Measurements from ENCODE around the gene RFESD.
"Not testable (repeated sequence)": the region's sequence is repeated elsewhere in the genome, so short reads cannot be mapped to it uniquely, and the experiment has no call there.

The RFESD gene

GRCh38 chr5:95667678-95668077, 21.1 kb downstream of the RFESD start:
- no peak for DNase-seq

GRCh38 chr5:95668216-95668615, 21.6 kb downstream of the RFESD start:
- DNase-seq: no peak

- DNase-seq: no peak
These were observed 22.2 kb downstream of the RFESD start for GRCh38 chr5:95668728-95669127.

- no peak for DNase-seq
These were observed 23.0 kb downstream of the RFESD start for GRCh38 chr5:95669540-95669939.

GRCh38 chr5:95669985-95670384, 23.4 kb downstream of the RFESD start:
- DNase-seq: no peak

GRCh38 chr5:95670568-95670967, 24.0 kb downstream of the RFESD start:
- no peak for DNase-seq

- no peak for DNase-seq
These were observed 25.2 kb downstream of the RFESD start for GRCh38 chr5:95671826-95672225.

- no peak for DNase-seq
These were observed 26.1 kb downstream of the RFESD start for GRCh38 chr5:95672641-95673040.

- DNase-seq: no peak
These were observed 26.5 kb downstream of the RFESD start for GRCh38 chr5:95673081-95673480.

- no peak for DNase-seq
These were observed 36.3 kb downstream of the RFESD start, which contains the start of gene SPATA9 for GRCh38 chr5:95682891-95683290. Gene SPATA9 (minus strand): TSS chr5:95682991. CDS start chr5:95682854, 137 bp downstream.

- no peak for DNase-seq
These were observed 37.8 kb downstream of the RFESD start for GRCh38 chr5:95684361-95684760.

- DNase-seq: no peak
These were observed 40.1 kb downstream of the RFESD start for GRCh38 chr5:95686651-95687050.

GRCh38 chr5:95689680-95690079, 43.1 kb downstream of the RFESD start:
- no peak for DNase-seq

- no peak for DNase-seq
These were observed 43.8 kb downstream of the RFESD start for GRCh38 chr5:95690333-95690732.

- no peak for DNase-seq
These were observed 51.5 kb downstream of the RFESD start for GRCh38 chr5:95697781-95698681.

- no peak for DNase-seq
These were observed 52.8 kb downstream of the RFESD start for GRCh38 chr5:95699337-95699736.

- no peak for DNase-seq
These were observed 54.5 kb downstream of the RFESD start for GRCh38 chr5:95701074-95701473.

GRCh38 chr5:95704150-95704549, 57.6 kb downstream of the RFESD start:
- no peak for DNase-seq

GRCh38 chr5:95706196-95706595, 59.6 kb downstream of the RFESD start:
- DNase-seq: not testable (repeated sequence)

GRCh38 chr5:95707055-95707454, 60.5 kb downstream of the RFESD start:
- DNase-seq: no peak
